GM10266 (cell line): ENCODE measurements around the gene HMGCL.

Source experiments
- DNase-seq: peaks from one replicate; pipeline ENCODE4 v3.0.0; 2012; ENCODE audit errors: extremely low spot score
- TF ChIP-seq, protein P1 (sequence below): IDR thresholded peaks from 2 replicates; pipeline ENCODE4 v1.5.1; 2012; ENCODE audit warnings: mild to moderate bottlenecking, low read depth; ENCODE audit not compliant: control insufficient read depth, insufficient read depth; ENCODE audit errors: missing control alignments

HMGCL gene

DNA sequence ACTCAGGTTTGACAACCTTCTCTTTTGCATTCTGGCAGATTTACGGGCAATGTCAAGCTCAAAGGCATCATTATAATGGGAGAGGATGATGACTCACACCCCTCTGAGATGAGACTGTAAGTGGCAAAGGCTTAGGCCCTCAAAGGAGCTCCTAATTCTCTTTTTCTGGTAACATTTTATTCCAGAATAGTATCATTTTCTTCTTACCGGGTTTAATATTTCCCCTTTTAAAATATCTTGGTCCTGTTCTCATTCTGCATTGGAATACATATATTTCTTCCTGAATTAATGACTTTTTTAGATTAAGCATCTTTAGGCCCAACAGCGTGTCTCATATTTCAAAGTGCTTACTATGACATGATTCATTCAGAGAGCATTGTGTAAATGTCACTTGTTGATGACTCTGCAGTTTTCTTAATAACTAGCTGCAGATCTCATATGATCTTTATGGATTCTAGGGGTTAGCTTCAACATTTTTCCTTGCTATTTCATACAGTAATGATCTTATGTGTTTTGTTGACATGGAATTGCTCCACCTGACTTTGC lies 45.3 kb downstream of the HMGCL start:
- TF ChIP-seq, protein P1, sequence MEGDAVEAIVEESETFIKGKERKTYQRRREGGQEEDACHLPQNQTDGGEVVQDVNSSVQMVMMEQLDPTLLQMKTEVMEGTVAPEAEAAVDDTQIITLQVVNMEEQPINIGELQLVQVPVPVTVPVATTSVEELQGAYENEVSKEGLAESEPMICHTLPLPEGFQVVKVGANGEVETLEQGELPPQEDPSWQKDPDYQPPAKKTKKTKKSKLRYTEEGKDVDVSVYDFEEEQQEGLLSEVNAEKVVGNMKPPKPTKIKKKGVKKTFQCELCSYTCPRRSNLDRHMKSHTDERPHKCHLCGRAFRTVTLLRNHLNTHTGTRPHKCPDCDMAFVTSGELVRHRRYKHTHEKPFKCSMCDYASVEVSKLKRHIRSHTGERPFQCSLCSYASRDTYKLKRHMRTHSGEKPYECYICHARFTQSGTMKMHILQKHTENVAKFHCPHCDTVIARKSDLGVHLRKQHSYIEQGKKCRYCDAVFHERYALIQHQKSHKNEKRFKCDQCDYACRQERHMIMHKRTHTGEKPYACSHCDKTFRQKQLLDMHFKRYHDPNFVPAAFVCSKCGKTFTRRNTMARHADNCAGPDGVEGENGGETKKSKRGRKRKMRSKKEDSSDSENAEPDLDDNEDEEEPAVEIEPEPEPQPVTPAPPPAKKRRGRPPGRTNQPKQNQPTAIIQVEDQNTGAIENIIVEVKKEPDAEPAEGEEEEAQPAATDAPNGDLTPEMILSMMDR: no peak
- no peak for DNase-seq

DNA sequence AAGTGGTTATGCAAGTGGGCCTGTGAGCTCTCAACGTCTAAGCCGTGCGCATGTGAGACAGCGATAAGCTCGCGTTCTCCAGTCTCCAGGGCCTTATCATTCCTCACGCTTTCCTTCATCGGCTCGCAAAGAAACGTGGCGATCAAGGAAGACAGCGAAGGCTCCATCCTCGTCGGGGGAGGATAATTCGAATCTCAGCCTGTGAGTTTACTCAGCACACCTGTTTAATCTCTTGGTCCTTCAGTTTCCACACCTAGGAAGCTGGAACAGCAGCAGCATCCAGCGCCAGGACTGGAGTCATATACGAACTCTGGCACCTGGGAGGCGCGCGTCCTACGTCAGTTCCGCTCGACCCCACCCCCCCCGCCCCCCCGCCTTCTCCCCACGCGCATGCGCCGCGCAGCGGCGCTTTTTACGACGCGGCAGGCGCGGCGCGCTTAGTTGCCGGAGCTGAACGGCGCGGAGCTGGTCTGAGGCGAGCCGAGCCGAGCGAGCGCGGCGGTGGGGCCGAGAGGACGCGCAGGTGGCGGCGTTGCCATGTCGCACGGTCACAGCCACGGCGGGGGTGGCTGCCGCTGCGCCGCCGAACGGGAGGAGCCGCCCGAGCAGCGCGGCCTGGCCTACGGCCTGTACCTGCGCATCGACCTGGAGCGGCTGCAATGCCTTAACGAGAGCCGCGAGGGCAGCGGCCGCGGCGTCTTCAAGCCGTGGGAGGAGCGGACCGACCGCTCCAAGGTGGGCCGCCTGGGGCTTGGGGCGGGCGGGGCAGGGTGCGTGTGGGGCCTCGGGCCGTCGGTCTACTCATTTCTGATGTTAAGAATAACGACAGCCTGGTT lies 47.0 kb downstream of the HMGCL start, which contains the start of gene PITHD1:
Gene PITHD1, plus strand, starts transcription at position 440 of the 836 bp plus-strand sequence. Its CDS starts 98 bp downstream, at position 538.
- DNase-seq: peak; percentile 95
- TF ChIP-seq, protein P1: no peak

DNA sequence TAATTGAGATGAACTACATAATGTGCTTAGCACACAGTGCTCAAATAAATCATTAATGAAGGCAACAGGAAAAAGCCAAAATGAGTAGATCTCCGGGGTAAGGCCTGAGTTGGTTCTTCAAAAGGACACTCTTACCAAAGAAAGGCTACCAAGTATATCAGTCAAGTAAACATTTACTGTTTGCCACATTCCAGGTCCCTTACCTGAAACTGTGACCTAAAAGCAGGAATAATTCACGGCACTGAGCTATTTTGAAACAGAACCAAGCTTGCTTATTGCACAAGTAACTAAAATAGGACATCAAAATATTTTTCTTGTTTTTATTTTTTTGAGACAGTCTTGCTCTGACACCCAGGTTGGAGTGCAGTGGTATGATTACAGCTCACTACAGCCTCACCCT lies 49.0 kb downstream of the HMGCL start:
- TF ChIP-seq, protein P1: no peak
- DNase-seq: no peak

DNA sequence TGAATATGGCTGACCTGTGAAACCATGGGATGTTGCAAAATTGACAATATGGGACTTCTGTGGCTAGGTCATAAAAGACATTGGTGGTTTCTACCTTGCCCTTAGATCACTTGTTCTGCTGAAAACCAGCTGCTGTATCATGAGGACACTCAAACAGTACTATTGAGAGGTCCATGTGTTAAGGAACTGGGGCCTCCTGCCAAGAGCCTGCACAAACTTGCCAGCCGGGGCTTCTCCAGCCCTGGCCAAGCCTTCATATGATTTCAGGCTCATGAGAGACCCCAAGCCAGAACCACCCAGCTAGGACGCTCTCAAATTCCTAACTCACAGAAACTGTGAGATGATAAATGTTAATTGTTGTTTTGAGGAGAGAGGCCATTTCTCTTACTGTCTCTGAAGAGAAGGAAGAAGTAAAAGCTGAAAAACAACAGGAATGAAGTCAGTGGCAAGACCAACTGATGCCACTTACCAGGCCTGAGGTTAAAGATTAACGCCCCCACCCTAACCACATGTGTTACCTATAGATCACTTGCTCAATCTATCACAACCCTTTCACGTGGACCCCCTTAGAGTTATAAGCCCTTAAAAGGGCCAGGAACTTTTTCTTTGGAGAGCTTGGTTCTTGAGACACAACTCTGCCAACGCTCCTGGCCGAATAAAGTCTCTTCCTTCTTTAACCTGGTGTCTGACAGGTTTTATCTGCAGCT lies 50.9 kb downstream of the HMGCL start:
- no peak for DNase-seq
- TF ChIP-seq, protein P1: no peak

DNA sequence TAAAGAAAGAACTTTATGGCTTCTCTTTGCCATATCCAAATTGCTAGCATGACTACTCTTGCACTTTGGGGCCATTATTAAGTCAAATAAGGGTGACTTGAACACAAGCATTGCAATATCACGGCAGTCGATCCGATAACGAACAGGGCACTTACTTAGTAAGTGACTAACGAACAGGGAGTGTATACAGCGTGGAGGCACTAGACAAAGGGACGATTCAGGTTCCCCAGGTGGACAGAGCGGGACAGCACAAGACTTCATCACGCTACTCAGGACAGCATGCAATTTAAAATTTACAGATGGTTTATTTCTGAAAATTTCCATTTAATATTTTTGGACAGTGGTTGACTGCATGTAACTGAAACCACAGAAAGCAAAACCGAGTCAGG lies 52.4 kb downstream of the HMGCL start:
- TF ChIP-seq, protein P1: no peak
- DNase-seq: no peak

DNA sequence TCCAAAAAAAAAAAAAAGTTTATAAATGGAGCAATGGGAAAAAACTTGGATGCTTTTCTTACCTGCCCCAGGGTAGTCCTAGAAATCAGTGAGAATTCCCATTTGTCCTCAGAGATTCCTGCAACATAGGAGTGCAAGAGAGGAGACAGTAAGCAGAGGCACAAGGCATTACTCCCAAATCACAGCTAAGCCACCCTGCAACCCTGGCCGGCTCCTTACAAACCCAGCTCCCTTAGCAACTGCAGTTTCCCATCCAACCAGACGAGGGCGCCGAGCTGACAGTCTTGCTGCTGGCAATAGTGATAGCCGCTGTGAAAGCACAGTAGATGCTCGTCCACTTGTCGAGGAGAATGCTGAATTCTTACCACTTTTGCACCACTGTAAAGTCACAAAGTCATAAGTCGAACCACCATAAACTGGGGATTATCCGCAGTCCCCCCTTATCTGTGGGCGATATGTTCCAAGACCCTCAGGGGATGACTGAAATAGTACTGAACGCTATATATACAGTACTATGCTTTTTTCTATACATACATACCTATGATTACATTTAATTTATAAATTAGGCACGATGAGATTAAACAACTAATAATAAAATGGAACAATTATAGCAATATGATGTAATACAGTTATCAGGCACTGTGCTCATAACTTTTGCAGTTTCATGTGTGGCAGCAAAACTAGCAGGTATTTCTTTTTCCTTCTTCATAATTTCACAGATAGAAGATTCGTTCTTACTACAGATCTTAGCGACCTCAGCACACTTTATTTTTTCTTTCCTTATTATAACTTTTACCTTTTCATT lies 53.0 kb downstream of the HMGCL start:
- peak; percentile 69 for DNase-seq
- TF ChIP-seq, protein P1: peak; percentile 98
